Endothelial cell of umbilical vein (primary cell): ENCODE measurements around the gene NCOA6. TPM values are rescaled to one million over a fixed set of nuclear protein-coding genes. Genes with fewer than 3 reads are reported as not detected.

Experiments
- BruUV-seq: library from RNA; stranded (reverse); fragments of 400-500 nt; replicated peaks from 2 replicates; lab custom pipeline; 2021; lab: Mats Ljungman, UMichigan
- CTCF ChIA-PET: fragments of 300-600, 350-600 bp; sonication (Branson Sonifier 250); formaldehyde crosslinking; loops from one replicate; lab custom pipeline; 2021; ENCODE audit warnings: antibody characterized with exemption, inconsistent platforms; lab: Charles Lee
- POLR2A ChIA-PET: fragments of 300-600, 350-600 bp; sonication (Branson Sonifier 250); formaldehyde crosslinking; loops from one replicate; lab custom pipeline; 2021; ENCODE audit warnings: antibody characterized with exemption, inconsistent platforms; lab: Charles Lee
- DNase-seq: peaks from one replicate; pipeline ENCODE4 v3.0.0-alpha.2; 2011; ENCODE audit warnings: low read depth, low spot score
- FAIRE-seq: peaks from 2 replicates; lab custom pipeline; 2011; peaks lifted over from hg19 to GRCh38; lab: Jason Lieb, UNC
- H2AFZ ChIP-seq: 2 replicates; pipeline ENCODE4 v1.6.0; 2012; ENCODE audit warnings: low read depth, low read length, control low read depth, inconsistent platforms
- H3K27ac ChIP-seq: 2 replicates; pipeline ENCODE4 v1.5.1; 2011; ENCODE audit warnings: low read depth, mild to moderate bottlenecking, control low read depth, low read length, moderate library complexity; ENCODE audit not compliant: insufficient read depth
- H3K27me3 ChIP-seq, 2 experiments: 2 replicates each; pipeline versions ENCODE4 v1.6.0 to v1.6.1; 2011; ENCODE audit warnings: low read length in 2 of 2, mixed read lengths in 1 of 2; ENCODE audit not compliant: control insufficient read depth in 2 of 2, insufficient read depth in 2 of 2
- H3K36me3 ChIP-seq, 2 experiments: 2 replicates in 1 of 2; 3 replicates in 1 of 2; pipeline ENCODE4 v1.5.1; 2011; ENCODE audit warnings: low read length in 2 of 2, mild to moderate bottlenecking in 1 of 2, moderate library complexity in 1 of 2; ENCODE audit not compliant: control insufficient read depth in 2 of 2, insufficient read depth in 2 of 2; ENCODE audit errors: extremely low read depth in 1 of 2
- H3K4me1 ChIP-seq: 3 replicates; pipeline ENCODE4 v1.5.1; 2011; ENCODE audit warnings: mild to moderate bottlenecking, low read length; ENCODE audit not compliant: control insufficient read depth, insufficient read depth; ENCODE audit errors: extremely low read depth
- H3K4me2 ChIP-seq: 2 replicates; pipeline ENCODE4 v1.6.1; 2011; ENCODE audit warnings: low read length, control low read depth, mixed read lengths; ENCODE audit not compliant: insufficient read depth
- H3K4me3 ChIP-seq, 3 experiments: fragments of 200-600 bp in 1 of 3; sonication (generic), shearing (Covaris generic) in 1 of 3; replicated peaks in 1 of 3; 2 replicates each; pipeline ENCODE4 v1.5.1; 2011 to 2016; ENCODE audit warnings: control low read depth in 3 of 3, low read length in 3 of 3, mild to moderate bottlenecking in 2 of 3, inconsistent platforms in 1 of 3, low read depth in 1 of 3, moderate library complexity in 1 of 3; ENCODE audit not compliant: insufficient read depth in 1 of 3
- H3K79me2 ChIP-seq: 2 replicates; pipeline ENCODE4 v1.6.0; 2012; ENCODE audit warnings: low read length, inconsistent platforms; ENCODE audit not compliant: control insufficient read depth, insufficient read depth
- H3K9ac ChIP-seq: replicated peaks from 2 replicates; pipeline ENCODE3; 2011; ENCODE audit warnings: low read length, control low read depth; ENCODE audit not compliant: insufficient read depth; ENCODE audit errors: extremely low read depth
- H3K9me1 ChIP-seq: replicated peaks from 3 replicates; pipeline ENCODE4 v1.6.0; 2011; ENCODE audit warnings: mild to moderate bottlenecking, low read length; ENCODE audit not compliant: control insufficient read depth, insufficient read depth; ENCODE audit errors: extremely low read depth
- H3K9me3 ChIP-seq: replicated peaks from 2 replicates; pipeline ENCODE4 v1.5.1; 2012; ENCODE audit warnings: low read length, inconsistent platforms; ENCODE audit not compliant: control insufficient read depth, insufficient read depth
- H4K20me1 ChIP-seq: replicated peaks from 2 replicates; pipeline ENCODE3; 2011; ENCODE audit warnings: mild to moderate bottlenecking, low read length; ENCODE audit not compliant: control insufficient read depth, insufficient read depth; ENCODE audit errors: extremely low read depth
- EZH2 ChIP-seq: IDR thresholded peaks from 2 replicates; pipeline ENCODE4 v1.6.1; 2012; ENCODE audit warnings: borderline replicate concordance, low read depth, mild to moderate bottlenecking, moderate library complexity, low read length, inconsistent platforms; ENCODE audit not compliant: severe bottlenecking
- FOS ChIP-seq: IDR thresholded peaks from 2 replicates; pipeline ENCODE4 v1.6.1; 2011; ENCODE audit warnings: mild to moderate bottlenecking, low read length, moderate library complexity, borderline replicate concordance; ENCODE audit not compliant: insufficient read depth
- GATA2 ChIP-seq: IDR thresholded peaks from 2 replicates; pipeline ENCODE4 v1.7.0; 2011; ENCODE audit warnings: low read depth, mild to moderate bottlenecking, moderate library complexity, mixed read lengths, low read length; ENCODE audit not compliant: insufficient read length, insufficient read depth
- JUN ChIP-seq: IDR thresholded peaks from 2 replicates; pipeline ENCODE4 v1.6.1; 2011; ENCODE audit warnings: borderline replicate concordance, low read depth; ENCODE audit not compliant: insufficient read length, insufficient read depth
- MYC ChIP-seq: IDR thresholded peaks from one replicate; pipeline ENCODE4 v1.6.1; 2011; ENCODE audit warnings: mild to moderate bottlenecking, low read depth, low read length
- POLR2A ChIP-seq: IDR thresholded peaks from 2 replicates; pipeline ENCODE4 v1.6.1; 2012; ENCODE audit warnings: low read depth, mild to moderate bottlenecking, control low read depth, low read length
- POLR2AphosphoS5 ChIP-seq: IDR thresholded peaks from 2 replicates; pipeline ENCODE4 v1.6.1; 2012; ENCODE audit warnings: low read depth, mild to moderate bottlenecking, control low read depth, low read length, moderate library complexity; ENCODE audit not compliant: insufficient read depth
- dilution Hi-C: fragments of 300-500 bp; cut with MboI; formaldehyde crosslinking; loops from one replicate; pipeline ENCODE4 v1.15.0; 2019; ENCODE audit warnings: low sequenced_read_pairs; ENCODE audit not compliant: extremely low pct_ligation_motif_present
- intact Hi-C: fragments of 100-400 bp; cut with micrococcal nuclease; formaldehyde crosslinking; loops from one replicate; pipeline ENCODE4 v1.10.0; 2022
- polyA plus RNA-seq, 4 experiments: library from polyadenylated mRNA; depleted of rRNA in 3 of 4; stranded (reverse) in 3 of 4; unstranded in 1 of 4; fragments of >200 nt; gene quantifications; 2 replicates each; pipeline versions ENCODE4 v1.2.1 to v1.2.3, GENCODE V29; 2011 to 2012; ENCODE audit warnings: missing spikeins in 1 of 4
- total RNA-seq: library from RNA; stranded (reverse); gene quantifications from 2 replicates; pipeline ENCODE4 v1.2.3, GENCODE V29; 2021
- TF ChIP-seq, protein P1 (sequence below), 2 donors: IDR thresholded peaks; 1 replicate in 1 of 2; 2 replicates in 1 of 2; pipeline ENCODE4 v1.5.1; 2011; ENCODE audit warnings: low read length in 2 of 2, mild to moderate bottlenecking in 2 of 2, moderate library complexity in 2 of 2, control low read depth in 1 of 2, inconsistent platforms in 1 of 2, low read depth in 1 of 2; ENCODE audit not compliant: insufficient read depth in 1 of 2; ENCODE audit errors: extremely low read depth in 1 of 2
- TF ChIP-seq, protein P2 (sequence below): IDR thresholded peaks from 2 replicates; pipeline ENCODE4 v1.6.1; 2011; ENCODE audit not compliant: insufficient read depth, insufficient read length

NCOA6 gene
- total and polyA plus RNA-seq, 2 donors (not counting 3 experiments of a cell fraction or from before 2014, with no cell fraction given) = 16.9 to 26.7 TPM

DNA sequence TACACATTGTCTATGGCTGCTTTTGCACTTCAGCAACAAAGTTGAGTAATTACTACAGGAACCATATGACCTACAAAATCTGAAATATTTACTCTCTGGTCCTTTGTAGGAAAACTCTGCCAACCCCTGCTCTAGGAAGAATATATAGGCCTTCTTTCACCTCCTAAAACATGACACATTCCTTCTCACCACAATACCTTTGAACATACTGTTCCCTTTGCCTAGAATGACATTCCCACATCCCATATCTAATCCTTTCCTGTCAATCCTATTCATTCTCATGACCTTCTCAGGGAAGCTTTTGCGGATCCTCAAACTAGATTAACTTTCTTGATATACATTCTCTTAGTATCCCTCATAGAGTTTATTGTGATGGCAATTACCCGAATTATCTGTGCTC lies 18.0 kb upstream of the NCOA6 start:
- dilution Hi-C loops = loop anchor here (25.0 kb wide), 1 partner anchor 419 kb away; no protein-coding TSS in a partner anchor
- H3K4me3 ChIP-seq = no peak overlapping the region
- no TSS peak for BruUV-seq
- no peaks in the 10 kb centered on the region for H3K36me3 ChIP-seq
- H3K9me3 ChIP-seq = no peaks in the 10 kb centered on the region
- intact Hi-C loops = no loop called here
- CTCF ChIA-PET = no interaction called here
- no peaks in the 10 kb centered on the region for H4K20me1 ChIP-seq
- POLR2A ChIA-PET = no interaction called here
- no peak overlapping the region for H3K9ac ChIP-seq
- TF ChIP-seq POLR2AphosphoS5 (no peak), POLR2A (no peak), FOS (no peak), EZH2 (no peak), MYC (no peak), GATA2 (no peak), JUN (no peak)
- TF ChIP-seq, protein P1, sequence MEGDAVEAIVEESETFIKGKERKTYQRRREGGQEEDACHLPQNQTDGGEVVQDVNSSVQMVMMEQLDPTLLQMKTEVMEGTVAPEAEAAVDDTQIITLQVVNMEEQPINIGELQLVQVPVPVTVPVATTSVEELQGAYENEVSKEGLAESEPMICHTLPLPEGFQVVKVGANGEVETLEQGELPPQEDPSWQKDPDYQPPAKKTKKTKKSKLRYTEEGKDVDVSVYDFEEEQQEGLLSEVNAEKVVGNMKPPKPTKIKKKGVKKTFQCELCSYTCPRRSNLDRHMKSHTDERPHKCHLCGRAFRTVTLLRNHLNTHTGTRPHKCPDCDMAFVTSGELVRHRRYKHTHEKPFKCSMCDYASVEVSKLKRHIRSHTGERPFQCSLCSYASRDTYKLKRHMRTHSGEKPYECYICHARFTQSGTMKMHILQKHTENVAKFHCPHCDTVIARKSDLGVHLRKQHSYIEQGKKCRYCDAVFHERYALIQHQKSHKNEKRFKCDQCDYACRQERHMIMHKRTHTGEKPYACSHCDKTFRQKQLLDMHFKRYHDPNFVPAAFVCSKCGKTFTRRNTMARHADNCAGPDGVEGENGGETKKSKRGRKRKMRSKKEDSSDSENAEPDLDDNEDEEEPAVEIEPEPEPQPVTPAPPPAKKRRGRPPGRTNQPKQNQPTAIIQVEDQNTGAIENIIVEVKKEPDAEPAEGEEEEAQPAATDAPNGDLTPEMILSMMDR (IDR thresholded peaks at IDR 0.05; ENCODE audit: extremely low read depth in 1 of 2, insufficient read depth in 1 of 2, low read depth in 1 of 2, low read length in 2 of 2) = no peak
- TF ChIP-seq, protein P2, sequence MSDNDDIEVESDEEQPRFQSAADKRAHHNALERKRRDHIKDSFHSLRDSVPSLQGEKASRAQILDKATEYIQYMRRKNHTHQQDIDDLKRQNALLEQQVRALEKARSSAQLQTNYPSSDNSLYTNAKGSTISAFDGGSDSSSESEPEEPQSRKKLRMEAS = no peak
- H3K9me1 ChIP-seq = no peaks in the 10 kb centered on the region
- DNase-seq (no peak), FAIRE-seq (no peak)
- H3K27me3 ChIP-seq = peaks cover 10 to 13% of the 10 kb centered on the region in 2 experiments
- H3K27ac ChIP-seq = no peak overlapping the region
- H3K4me1 ChIP-seq = no peaks in the 10 kb centered on the region
- H2AFZ ChIP-seq = no peak overlapping the region
- H3K79me2 ChIP-seq = no peaks in the 10 kb centered on the region
- no peak overlapping the region for H3K4me2 ChIP-seq
